GM19438 (cell line): ENCODE measurements around the gene ZNF500.
"Not testable (repeated sequence)": the region's sequence is repeated elsewhere in the genome, so short reads cannot be mapped to it uniquely, and the experiment has no call there.

ENCODE experiments used
- ATAC-seq: cut with Tn5 transposase; IDR thresholded peaks from one replicate; pipeline ENCODE4 v1.9.1; 2021; ENCODE audit warnings: low read depth; ENCODE audit not compliant: unreplicated experiment

ZNF500 gene

DNA sequence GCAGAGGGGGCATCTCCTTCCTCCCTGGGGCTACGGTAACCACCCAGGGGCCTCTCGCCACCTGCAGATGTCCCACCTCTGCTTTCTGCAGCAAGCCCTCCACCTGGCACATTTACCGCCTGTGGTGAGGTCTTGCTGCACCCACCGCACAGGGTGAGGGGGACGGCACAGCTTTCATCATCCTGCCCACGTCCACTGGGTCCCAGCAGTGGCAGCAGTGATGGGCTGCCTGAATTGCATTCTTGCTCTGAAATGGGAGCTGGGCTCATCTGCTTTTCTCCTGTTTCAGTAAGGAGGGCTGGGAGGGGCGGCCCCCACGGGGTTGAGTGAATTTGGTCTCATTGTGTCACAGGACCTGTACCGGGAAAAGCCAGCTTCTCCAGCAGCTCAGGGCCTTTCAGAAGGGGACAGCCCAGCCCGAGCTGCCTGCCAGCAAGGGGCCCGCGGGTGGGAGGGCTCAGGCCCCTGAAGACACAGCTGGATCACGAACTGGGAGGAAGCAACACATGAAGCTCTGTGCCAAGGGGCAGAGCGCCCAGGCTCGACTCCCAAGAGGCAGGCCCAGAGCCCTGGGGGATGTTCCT, 19.9 kb downstream of the ZNF500 start:
- ATAC-seq: no peak

DNA sequence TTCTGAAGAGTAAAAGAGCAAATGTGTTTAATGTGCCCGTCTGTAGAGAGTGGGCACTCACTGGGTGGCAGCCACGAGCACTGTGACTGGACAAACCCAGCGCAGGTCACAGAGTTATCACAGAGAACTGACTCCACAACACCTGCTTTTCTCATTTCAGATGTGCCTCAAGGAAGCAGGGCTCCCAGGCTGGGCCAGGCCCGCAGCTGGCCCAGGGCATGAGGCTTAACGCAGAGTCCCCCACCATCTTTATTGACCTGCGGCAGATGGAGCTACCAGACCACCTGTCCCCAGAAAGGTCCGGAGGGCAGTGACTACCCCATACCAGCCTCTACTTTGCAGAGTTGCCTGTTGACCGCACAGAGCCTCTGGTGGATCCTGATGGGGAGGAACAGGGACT, 20.7 kb downstream of the ZNF500 start:
- ATAC-seq: no peak

GRCh38 chr16:4745274-4745569, 21.7 kb downstream of the ZNF500 start:
- ATAC-seq: no peak

- ATAC-seq: no peak
These were observed 22.2 kb downstream of the ZNF500 start for GRCh38 chr16:4744555-4745273.

- ATAC-seq: no peak
These were observed 23.6 kb downstream of the ZNF500 start for GRCh38 chr16:4743226-4743878.

GRCh38 chr16:4738370-4738769, 28.6 kb downstream of the ZNF500 start:
- ATAC-seq: not testable (repeated sequence)

GRCh38 chr16:4737545-4737944, 29.4 kb downstream of the ZNF500 start:
- no peak for ATAC-seq

GRCh38 chr16:4736546-4736945, 30.4 kb downstream of the ZNF500 start:
- no peak for ATAC-seq

DNA sequence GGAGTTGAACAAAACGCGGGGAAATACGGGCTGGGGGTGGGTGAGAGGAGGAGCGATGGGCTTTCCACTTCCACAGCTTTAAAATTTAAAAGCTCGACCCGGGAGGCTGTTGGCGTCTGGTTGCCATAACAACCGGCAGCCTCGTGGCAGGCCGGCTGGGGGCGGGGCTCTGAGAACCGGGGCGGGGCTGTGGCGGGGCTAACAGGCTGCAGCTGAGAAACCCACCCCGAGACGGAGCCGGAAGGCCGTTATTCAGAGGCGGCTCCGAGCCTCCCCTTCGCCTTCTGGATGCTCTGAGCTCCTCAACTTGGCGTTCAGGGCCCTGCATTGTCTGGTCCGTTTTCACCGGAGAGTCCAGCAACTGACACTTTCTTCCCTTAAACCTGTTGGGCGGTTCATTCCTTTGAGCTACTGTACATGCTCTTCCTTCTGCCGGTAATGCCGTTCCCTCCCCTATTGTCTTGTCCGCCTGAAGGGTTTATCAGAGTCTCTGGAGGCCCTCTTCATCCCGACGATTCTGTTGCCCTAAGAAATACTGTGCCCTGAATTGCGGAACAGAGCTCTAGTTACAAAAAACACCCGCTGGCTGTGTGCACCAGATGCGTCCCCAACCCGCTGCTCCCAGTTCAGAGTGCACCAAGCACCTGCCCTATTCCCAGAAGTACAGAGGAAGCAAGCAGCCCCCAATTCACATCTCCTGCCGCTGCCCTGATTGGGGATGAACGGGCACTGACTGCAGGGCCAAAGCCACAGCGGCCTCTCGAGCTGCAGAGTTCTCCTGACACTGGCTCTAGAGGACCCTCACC, 32.0 kb downstream of the ZNF500 start:
- peak; percentile 75 for ATAC-seq

GRCh38 chr16:4734063-4734729, 32.8 kb downstream of the ZNF500 start, which contains the start of the genes ANKS3 and DNAAF8:
TSS of gene ANKS3 (minus strand) at chr16:4734271. CDS start at chr16:4730149, 4,122 bp downstream.
TSS of gene DNAAF8 (plus strand) at chr16:4734537. CDS start at chr16:4736515, 1,978 bp downstream.
- ATAC-seq: peak; percentile 76

- ATAC-seq: peak; percentile 6
These were observed 33.3 kb downstream of the ZNF500 start for GRCh38 chr16:4733747-4734062.

- no peak for ATAC-seq
These were observed 33.7 kb downstream of the ZNF500 start for GRCh38 chr16:4733211-4733742.

GRCh38 chr16:4729876-4730275, 37.1 kb downstream of the ZNF500 start:
- ATAC-seq: no peak

GRCh38 chr16:4728676-4729075, 38.3 kb downstream of the ZNF500 start:
- no peak for ATAC-seq

DNA sequence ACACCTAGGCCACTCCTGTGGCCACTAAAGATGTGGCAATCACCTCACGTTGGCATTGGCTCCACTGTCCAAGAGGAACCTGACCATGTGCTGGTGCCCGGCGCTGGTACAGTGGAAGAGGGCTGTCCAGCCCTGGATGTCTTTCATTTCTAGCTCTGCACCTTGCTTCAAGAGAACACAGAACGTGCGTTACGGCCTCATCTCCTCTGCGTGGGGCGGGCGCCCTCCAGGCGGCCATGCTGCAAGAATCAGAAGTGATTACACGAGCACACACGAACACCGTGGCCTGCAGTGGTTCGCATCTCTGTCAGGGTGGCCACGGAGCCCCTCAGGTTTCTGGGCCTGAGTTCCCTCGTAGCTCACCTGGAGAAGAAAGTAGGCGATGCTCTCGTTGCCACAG, 40.3 kb downstream of the ZNF500 start:
- no peak for ATAC-seq

DNA sequence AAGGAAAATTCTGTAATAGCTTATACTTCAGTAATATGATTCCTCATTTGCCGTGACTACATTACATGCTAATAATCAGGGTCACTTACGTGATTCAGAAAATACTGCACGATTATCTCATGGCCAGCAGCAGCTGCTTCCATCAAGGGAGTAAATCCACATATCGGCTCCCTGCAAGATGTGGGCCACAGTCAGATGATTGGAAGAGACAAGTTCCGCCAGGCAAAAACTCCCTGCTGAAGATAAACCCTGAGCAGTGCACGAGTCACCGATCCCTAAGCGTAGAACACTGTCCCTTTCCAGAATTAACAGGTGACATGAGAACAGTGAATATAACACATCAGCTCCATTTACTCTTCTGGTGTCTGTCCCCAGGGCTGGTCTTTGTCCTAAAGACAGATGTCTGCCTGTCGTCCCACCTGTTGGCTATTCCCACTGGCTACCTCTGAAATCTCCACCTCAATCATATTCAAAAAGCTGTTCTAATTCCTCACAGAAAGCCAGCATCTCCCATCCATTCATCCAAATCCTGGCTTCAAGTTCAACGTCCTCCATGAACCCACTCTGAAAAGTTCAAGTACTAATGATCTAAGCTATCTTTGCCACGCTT, 42.2 kb downstream of the ZNF500 start:
- ATAC-seq: no peak

DNA sequence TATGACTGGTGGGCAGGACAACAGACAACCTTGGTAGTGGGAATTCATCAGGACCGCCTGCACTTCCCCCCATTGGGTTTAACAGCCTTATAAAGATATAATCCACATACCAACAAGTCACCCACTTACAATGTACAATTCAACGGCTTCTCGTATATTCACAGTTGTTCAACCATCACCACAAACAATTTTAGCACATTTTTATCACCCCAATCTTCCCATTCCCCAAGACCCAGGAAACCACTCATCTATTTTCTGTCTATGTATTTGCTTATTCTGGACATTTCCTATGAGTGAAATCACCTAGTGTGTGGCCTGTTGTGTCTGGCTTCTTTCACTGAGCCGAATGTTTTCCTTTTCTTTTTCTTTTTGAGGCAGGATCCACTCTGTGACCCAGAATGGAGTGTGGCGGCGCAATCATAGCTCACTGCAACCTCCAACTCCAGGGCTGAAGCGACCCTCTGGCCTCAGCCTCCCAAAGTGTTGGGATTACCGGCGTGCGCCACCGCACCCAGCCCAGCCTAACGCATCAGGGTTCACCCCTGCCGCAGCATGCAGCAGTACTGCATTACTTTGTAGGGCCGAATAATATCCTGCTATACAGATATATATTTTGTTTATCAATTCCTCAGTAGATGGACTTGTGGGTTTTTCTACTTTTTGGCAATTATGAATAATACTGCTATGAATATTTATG, 43.7 kb downstream of the ZNF500 start:
- no peak for ATAC-seq

- ATAC-seq: no peak
These were observed 48.5 kb downstream of the ZNF500 start for GRCh38 chr16:4718466-4718865.

DNA sequence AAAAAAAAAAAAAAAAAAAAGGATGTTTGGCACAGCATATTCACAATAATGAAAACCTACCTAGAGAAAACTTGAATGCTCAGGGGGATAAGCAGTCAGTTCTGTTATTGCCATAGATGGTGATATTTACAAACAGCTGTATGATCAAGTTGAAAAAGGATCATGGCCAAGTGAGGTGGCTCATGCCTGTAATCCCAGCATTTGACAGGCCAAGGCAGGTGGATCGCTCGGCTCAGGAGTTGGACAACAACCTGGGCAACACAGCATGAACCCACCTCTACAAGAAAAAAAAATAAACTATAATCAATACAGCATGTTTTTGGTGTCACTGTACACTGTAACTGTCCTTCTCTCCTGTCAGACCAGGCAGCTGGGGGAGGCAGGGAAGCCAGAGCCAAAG, 52.0 kb downstream of the ZNF500 start:
- ATAC-seq: no peak
